ENCODE data around the gene C6.

The C6 gene

DNA sequence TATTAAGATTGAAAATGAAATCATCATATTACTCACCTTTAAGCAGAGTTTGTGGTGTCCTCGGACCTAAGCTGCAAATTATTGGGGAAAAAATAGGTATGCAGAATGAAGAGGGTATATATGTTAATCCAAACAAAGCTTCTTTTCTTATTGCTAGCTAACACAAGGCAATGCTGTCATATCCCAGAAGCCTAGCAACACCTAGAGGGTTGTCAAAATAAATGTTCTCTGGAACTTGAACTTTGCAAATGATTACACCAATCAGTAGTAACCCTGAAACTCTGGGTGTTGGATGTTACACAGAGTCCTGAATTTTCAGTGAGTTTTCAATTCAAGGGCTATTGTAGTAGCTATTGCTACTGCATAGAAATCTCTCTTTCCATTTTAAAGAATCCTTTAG, at the start of gene C6:
C6 (minus strand) TSS at position 193 of the 400 bp plus-strand sequence. CDS start 10,302 bp downstream, outside the sequence.
- Histone ChIP-seq H3K36me3 (ENCODE audit: control insufficient read depth, insufficient read depth, low read length) (no peaks in the 10 kb centered on the region), H3K9me3 (ENCODE audit: control insufficient read depth, insufficient read depth, low read length) (no peaks in the 10 kb centered on the region), H3K27me3 (ENCODE audit: control insufficient read depth, insufficient read depth, low read length) (no peaks in the 10 kb centered on the region), H3K4me1 (ENCODE audit: control insufficient read depth, insufficient read depth, low read length) (no peaks in the 10 kb centered on the region), H3K9ac (ENCODE audit: low read depth, low read length) (no peak within 1 kb of the TSS), H3K4me3 (ENCODE audit: low read depth, low read length) (no peak within 1 kb of the TSS)

DNA sequence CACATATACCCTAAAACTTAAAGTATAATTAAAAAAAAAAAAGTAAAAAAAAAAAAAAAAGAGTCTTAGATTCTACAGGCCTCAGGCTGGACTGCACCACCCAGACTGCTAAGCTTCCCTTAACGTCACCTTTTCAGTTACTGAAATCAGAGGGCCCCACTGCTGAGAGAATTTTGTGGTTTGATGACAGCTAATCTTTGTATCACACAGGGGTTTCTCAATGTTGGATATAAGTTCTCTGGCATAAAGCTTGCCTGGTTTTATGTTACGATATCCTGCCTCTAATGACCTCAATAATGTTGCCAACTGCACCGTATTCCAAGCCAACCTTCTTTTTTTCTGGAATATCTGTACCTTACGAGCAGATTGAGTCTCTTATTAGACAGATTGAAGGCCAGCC, 43.1 kb upstream of the C6 start:
- Histone ChIP-seq H3K36me3 (ENCODE audit: control insufficient read depth, insufficient read depth, low read length) (no peaks in the 10 kb centered on the region), H3K4me1 (ENCODE audit: control insufficient read depth, insufficient read depth, low read length) (no peaks in the 10 kb centered on the region), H3K9me3 (ENCODE audit: control insufficient read depth, insufficient read depth, low read length) (no peaks in the 10 kb centered on the region), H3K9ac (ENCODE audit: low read depth, low read length) (no peak overlapping the region), H3K27me3 (ENCODE audit: control insufficient read depth, insufficient read depth, low read length) (no peaks in the 10 kb centered on the region), H3K4me3 (ENCODE audit: low read depth, low read length) (no peak overlapping the region)

DNA sequence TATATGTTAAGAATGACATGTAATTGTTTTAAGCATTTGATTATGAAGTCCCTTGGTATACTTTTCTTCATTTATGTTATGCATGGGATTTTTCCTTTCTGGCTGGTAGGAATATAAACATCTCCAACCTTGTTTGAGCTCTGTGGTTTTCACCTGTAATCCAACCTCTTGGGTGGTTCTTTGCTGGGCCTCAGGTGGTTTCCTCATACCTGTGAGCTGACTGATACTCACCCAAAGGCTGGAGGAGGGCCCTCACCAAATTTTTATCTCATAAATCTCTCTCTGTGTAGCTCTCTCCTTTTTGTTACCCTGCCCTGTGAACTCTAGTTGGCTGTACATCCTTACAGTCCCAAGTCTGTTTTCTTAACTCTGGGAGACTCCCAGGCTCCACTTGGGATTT, 39.8 kb upstream of the C6 start:
- H3K4me1 ChIP-seq (ENCODE audit: control insufficient read depth, insufficient read depth, low read length): no peaks in the 10 kb centered on the region
- no peaks in the 10 kb centered on the region for H3K27me3 ChIP-seq (ENCODE audit: control insufficient read depth, insufficient read depth, low read length)
- no peak overlapping the region for H3K4me3 ChIP-seq (ENCODE audit: low read depth, low read length)
- H3K9ac ChIP-seq (ENCODE audit: low read depth, low read length): no peak overlapping the region
- no peaks in the 10 kb centered on the region for H3K36me3 ChIP-seq (ENCODE audit: control insufficient read depth, insufficient read depth, low read length)
- no peaks in the 10 kb centered on the region for H3K9me3 ChIP-seq (ENCODE audit: control insufficient read depth, insufficient read depth, low read length)

DNA sequence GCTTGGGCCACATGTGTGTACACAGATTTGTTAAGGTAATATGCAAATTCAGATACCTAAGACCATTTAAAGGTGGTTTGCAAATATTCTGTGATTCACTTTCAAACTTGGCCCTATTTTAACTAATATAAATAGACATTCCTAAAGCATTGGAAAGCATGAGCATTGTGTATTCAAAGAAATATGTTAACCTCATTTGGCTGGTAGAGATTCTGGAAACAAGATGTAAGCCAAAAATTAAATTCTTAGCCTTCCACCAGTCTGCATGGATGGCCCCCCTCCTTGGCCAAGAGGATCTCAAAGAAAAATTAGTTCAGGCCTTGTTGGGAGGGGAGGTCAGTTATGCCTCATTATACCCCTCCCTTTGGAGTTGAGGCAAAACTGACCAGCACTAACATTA, 38.7 kb upstream of the C6 start:
- Histone ChIP-seq H3K4me3 (ENCODE audit: low read depth, low read length) (no peak overlapping the region), H3K9ac (ENCODE audit: low read depth, low read length) (no peak overlapping the region), H3K36me3 (ENCODE audit: control insufficient read depth, insufficient read depth, low read length) (no peaks in the 10 kb centered on the region), H3K4me1 (ENCODE audit: control insufficient read depth, insufficient read depth, low read length) (no peaks in the 10 kb centered on the region), H3K27me3 (ENCODE audit: control insufficient read depth, insufficient read depth, low read length) (no peaks in the 10 kb centered on the region), H3K9me3 (ENCODE audit: control insufficient read depth, insufficient read depth, low read length) (no peaks in the 10 kb centered on the region)

DNA sequence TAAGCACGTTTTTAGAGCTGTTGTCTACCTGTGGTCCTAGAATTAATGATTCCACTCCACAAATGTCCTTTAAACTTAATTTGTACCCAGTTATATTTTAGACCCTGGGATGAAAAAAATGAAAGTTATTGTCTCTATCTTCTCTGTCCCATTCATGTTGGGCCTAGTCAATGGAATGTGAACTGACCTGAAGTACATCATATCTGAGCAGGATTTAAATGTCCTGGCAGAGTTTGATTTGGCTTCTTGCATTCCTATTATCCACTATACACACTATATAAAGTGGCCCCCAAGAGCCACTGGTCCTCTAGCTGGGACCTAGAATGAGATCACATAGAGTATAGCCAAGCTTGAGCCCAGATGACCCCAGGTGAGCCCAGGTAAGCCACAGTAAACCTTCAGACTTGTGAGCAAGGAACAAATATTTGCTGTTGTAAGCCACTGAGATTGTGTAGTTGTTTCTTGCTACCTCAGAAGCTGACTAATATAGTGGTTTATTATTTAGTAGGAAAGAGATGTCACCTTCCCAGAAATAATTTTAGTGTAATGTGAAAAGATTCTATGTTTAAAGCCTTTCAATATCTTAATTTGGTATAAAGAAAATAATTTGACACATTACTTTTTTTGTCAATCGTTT, 37.1 kb upstream of the C6 start:
- Histone ChIP-seq H3K4me3 (ENCODE audit: low read depth, low read length) (no peak overlapping the region), H3K4me1 (ENCODE audit: control insufficient read depth, insufficient read depth, low read length) (no peaks in the 10 kb centered on the region), H3K36me3 (ENCODE audit: control insufficient read depth, insufficient read depth, low read length) (no peaks in the 10 kb centered on the region), H3K9me3 (ENCODE audit: control insufficient read depth, insufficient read depth, low read length) (no peaks in the 10 kb centered on the region), H3K27me3 (ENCODE audit: control insufficient read depth, insufficient read depth, low read length) (no peaks in the 10 kb centered on the region), H3K9ac (ENCODE audit: low read depth, low read length) (no peak overlapping the region)

DNA sequence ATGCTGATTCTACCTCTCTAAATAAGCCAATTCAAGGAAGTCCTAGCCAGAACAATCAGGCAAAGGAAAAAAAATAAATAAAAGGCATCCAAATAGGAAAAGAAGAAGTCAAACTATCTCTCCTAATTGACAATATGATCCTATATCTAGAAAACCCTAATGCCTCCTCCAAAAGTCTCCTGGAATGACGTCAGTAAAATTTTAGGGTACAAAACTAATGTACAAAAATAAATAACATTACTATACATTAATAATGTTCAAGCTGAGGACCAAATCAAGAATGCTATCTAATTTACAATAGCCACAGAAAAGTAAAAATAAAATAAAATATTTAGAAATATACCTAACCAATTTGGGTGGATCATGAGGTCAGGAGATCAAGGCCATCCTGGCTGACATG, 33.8 kb upstream of the C6 start:
- no peaks in the 10 kb centered on the region for H3K36me3 ChIP-seq (ENCODE audit: control insufficient read depth, insufficient read depth, low read length)
- H3K27me3 ChIP-seq (ENCODE audit: control insufficient read depth, insufficient read depth, low read length): no peaks in the 10 kb centered on the region
- H3K9ac ChIP-seq (ENCODE audit: low read depth, low read length): no peak overlapping the region
- H3K4me3 ChIP-seq (ENCODE audit: low read depth, low read length): no peak overlapping the region
- no peaks in the 10 kb centered on the region for H3K4me1 ChIP-seq (ENCODE audit: control insufficient read depth, insufficient read depth, low read length)
- H3K9me3 ChIP-seq (ENCODE audit: control insufficient read depth, insufficient read depth, low read length): no peaks in the 10 kb centered on the region

DNA sequence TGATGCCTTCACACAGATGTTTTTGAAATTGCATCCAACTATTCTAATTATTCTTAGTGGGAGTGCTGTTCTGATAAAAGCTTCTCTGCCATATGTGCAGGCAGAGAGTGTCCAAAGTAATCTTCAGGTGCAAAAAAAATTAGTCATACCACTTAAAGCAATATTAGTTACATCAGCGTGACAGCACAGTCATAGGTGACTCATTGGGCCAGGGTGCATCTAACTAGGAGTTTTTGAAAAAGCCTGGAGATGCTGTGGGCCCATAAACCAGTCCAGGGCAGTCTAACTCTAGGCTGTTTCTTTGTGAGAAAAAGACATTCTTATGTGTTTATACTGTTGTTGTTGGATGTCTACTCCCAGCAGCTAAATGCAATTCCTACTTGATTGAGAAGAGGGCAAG, 33.0 kb upstream of the C6 start:
- no peaks in the 10 kb centered on the region for H3K36me3 ChIP-seq (ENCODE audit: control insufficient read depth, insufficient read depth, low read length)
- H3K4me1 ChIP-seq (ENCODE audit: control insufficient read depth, insufficient read depth, low read length): no peaks in the 10 kb centered on the region
- H3K9me3 ChIP-seq (ENCODE audit: control insufficient read depth, insufficient read depth, low read length): no peaks in the 10 kb centered on the region
- no peak overlapping the region for H3K4me3 ChIP-seq (ENCODE audit: low read depth, low read length)
- H3K9ac ChIP-seq (ENCODE audit: low read depth, low read length): no peak overlapping the region
- H3K27me3 ChIP-seq (ENCODE audit: control insufficient read depth, insufficient read depth, low read length): no peaks in the 10 kb centered on the region

DNA sequence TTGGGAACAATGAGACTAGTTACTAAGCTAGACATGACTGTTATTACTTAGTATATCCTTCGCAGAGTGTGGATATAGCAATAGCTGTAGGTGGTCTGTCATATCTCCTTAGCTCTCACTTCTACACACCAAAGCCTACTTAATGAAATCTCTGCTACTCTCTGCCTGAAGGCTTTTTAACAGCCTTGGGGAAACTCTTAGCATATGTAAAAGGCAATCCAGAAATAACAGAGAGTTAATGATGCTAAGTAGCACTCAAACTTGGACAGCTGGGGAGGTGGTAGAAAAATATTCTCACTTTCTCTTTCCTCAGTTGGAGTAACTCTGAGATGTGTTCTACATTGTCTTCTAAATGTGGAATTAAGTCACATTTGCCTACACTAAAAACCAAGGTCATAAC, 30.2 kb upstream of the C6 start:
- Histone ChIP-seq H3K9me3 (ENCODE audit: control insufficient read depth, insufficient read depth, low read length) (no peaks in the 10 kb centered on the region), H3K27me3 (ENCODE audit: control insufficient read depth, insufficient read depth, low read length) (no peaks in the 10 kb centered on the region), H3K4me3 (ENCODE audit: low read depth, low read length) (no peak overlapping the region), H3K4me1 (ENCODE audit: control insufficient read depth, insufficient read depth, low read length) (no peaks in the 10 kb centered on the region), H3K36me3 (ENCODE audit: control insufficient read depth, insufficient read depth, low read length) (no peaks in the 10 kb centered on the region), H3K9ac (ENCODE audit: low read depth, low read length) (no peak overlapping the region)

DNA sequence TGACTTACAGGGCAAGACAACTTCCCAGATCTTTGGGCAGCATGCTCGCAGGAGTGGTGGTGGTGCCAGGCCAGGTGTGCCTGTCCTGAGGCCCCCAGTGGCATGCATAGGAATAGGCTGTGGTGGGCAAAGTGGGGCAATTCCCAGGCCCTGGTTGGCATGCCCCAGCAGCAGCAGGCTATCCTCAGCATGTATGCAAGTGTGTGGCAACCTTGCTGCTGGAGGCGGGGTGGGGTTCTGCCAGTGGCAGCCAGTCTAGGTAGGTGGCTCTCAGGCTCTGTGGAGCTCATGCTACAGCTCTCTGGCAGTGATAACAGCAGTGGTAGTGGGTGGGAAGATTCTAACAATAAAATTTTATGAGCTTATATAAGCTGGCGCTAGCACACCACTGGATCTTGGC, 27.7 kb upstream of the C6 start:
- H3K9ac ChIP-seq (ENCODE audit: low read depth, low read length): no peak overlapping the region
- no peaks in the 10 kb centered on the region for H3K4me1 ChIP-seq (ENCODE audit: control insufficient read depth, insufficient read depth, low read length)
- no peaks in the 10 kb centered on the region for H3K9me3 ChIP-seq (ENCODE audit: control insufficient read depth, insufficient read depth, low read length)
- H3K36me3 ChIP-seq (ENCODE audit: control insufficient read depth, insufficient read depth, low read length): no peaks in the 10 kb centered on the region
- no peak overlapping the region for H3K4me3 ChIP-seq (ENCODE audit: low read depth, low read length)
- no peaks in the 10 kb centered on the region for H3K27me3 ChIP-seq (ENCODE audit: control insufficient read depth, insufficient read depth, low read length)

DNA sequence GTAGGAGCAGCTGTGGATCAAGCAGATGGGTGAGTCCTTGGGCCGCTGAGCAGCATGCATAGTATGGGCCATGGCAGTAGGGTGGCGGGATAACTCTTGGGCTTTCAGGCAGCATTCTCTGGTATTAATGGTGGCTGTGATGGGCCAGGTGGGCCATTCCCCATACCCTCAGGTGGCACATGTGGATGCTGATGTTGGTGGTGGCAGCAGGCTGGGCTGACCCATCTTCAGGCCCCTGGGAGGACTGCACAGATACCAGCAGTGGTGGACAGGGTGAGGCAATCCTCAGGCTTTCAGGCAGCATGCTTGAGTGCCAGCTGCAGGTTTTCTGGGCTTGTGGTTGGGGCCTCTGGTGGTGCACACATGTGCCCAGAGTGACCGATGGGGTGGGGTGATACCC, 27.1 kb upstream of the C6 start:
- Histone ChIP-seq H3K9me3 (ENCODE audit: control insufficient read depth, insufficient read depth, low read length) (no peaks in the 10 kb centered on the region), H3K4me3 (ENCODE audit: low read depth, low read length) (no peak overlapping the region), H3K9ac (ENCODE audit: low read depth, low read length) (no peak overlapping the region), H3K27me3 (ENCODE audit: control insufficient read depth, insufficient read depth, low read length) (no peaks in the 10 kb centered on the region), H3K4me1 (ENCODE audit: control insufficient read depth, insufficient read depth, low read length) (no peaks in the 10 kb centered on the region), H3K36me3 (ENCODE audit: control insufficient read depth, insufficient read depth, low read length) (no peaks in the 10 kb centered on the region)

DNA sequence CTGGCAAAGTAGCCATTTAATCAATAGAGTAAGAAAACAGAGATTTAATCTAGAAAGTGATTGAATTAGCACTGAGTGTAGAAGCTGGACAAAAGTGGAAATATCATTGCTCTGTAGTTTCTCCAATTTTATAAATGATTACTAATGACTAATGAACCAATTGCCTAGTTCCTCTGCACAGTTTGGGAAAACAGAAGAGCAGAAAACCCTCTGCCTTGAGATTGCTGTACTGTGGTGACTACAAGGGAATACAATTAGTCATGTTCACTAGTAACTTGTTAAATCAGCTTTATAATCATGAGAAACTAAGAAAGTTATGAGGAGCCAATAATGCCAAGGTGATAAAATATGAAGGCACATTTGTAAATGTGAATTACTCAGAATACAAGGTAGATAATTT, 21.1 kb upstream of the C6 start:
- H3K36me3 ChIP-seq (ENCODE audit: control insufficient read depth, insufficient read depth, low read length): no peaks in the 10 kb centered on the region
- no peak overlapping the region for H3K9ac ChIP-seq (ENCODE audit: low read depth, low read length)
- no peaks in the 10 kb centered on the region for H3K27me3 ChIP-seq (ENCODE audit: control insufficient read depth, insufficient read depth, low read length)
- H3K4me3 ChIP-seq (ENCODE audit: low read depth, low read length): no peak overlapping the region
- H3K9me3 ChIP-seq (ENCODE audit: control insufficient read depth, insufficient read depth, low read length): no peaks in the 10 kb centered on the region
- H3K4me1 ChIP-seq (ENCODE audit: control insufficient read depth, insufficient read depth, low read length): no peaks in the 10 kb centered on the region

DNA sequence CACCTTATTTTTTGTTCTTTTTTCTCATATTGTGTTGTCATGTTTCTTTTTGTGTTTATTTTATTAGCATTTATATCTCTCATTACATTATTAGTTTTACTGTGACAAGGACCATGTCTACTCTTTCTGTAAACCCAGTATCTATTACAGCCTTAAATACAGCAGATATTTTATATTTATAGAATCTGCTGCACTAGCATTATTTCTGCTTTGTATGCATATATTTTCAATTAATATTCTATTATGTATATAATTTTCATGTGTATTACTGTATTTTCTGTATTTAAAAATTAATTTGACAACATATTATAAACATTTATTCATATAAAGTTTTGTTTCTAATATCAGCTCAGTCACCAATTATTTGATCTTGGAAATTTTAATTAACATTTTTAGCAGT, 19.5 kb upstream of the C6 start:
- no peaks in the 10 kb centered on the region for H3K4me1 ChIP-seq (ENCODE audit: control insufficient read depth, insufficient read depth, low read length)
- H3K27me3 ChIP-seq (ENCODE audit: control insufficient read depth, insufficient read depth, low read length): no peaks in the 10 kb centered on the region
- H3K36me3 ChIP-seq (ENCODE audit: control insufficient read depth, insufficient read depth, low read length): no peaks in the 10 kb centered on the region
- no peak overlapping the region for H3K4me3 ChIP-seq (ENCODE audit: low read depth, low read length)
- no peaks in the 10 kb centered on the region for H3K9me3 ChIP-seq (ENCODE audit: control insufficient read depth, insufficient read depth, low read length)
- no peak overlapping the region for H3K9ac ChIP-seq (ENCODE audit: low read depth, low read length)
